WTC11 (cell line): Measurements from ENCODE around the gene ZEB2. TPM values are rescaled to one million over a fixed set of nuclear protein-coding genes. Genes with fewer than 3 reads are reported as not detected.

ENCODE experiments used
- ATAC-seq: fragments of 200-7000 bp; cut with Tn5 transposase; 2 replicates; pipeline ENCODE4 v1.10.0; 2021; ENCODE audit warnings: mild to moderate bottlenecking, moderate library complexity
- CTCF ChIA-PET: fragments of 300-600 bp; sonication (Branson Sonifier 250); formaldehyde crosslinking; loops from one replicate; lab custom pipeline; 2021; ENCODE audit warnings: antibody characterized with exemption; lab: Charles Lee
- POLR2A ChIA-PET: fragments of 350-600 bp; sonication (Branson Sonifier 250); formaldehyde crosslinking; loops from one replicate; lab custom pipeline; 2021; ENCODE audit warnings: antibody characterized with exemption; lab: Charles Lee
- DNase-seq: peaks from one replicate; pipeline ENCODE4 v3.0.0; 2021; ENCODE audit warnings: low spot score
- H3K27ac Mint-ChIP-seq: 2 replicates; pipeline ENCODE4 v1.8.0; 2021; ENCODE audit warnings: mixed read lengths
- H3K27me3 Mint-ChIP-seq: 2 replicates; pipeline ENCODE4 v1.8.0; 2021; ENCODE audit warnings: low read depth, mild to moderate bottlenecking, moderate library complexity, mixed read lengths
- H3K36me3 Mint-ChIP-seq: 2 replicates; pipeline ENCODE4 v1.8.0; 2021; ENCODE audit warnings: mixed read lengths
- H3K4me1 Mint-ChIP-seq: 2 replicates; pipeline ENCODE4 v1.8.0; 2022; ENCODE audit warnings: mixed read lengths
- H3K4me3 Mint-ChIP-seq: 2 replicates; pipeline ENCODE4 v1.8.0; 2021; ENCODE audit warnings: mild to moderate bottlenecking, moderate library complexity, mixed read lengths
- H3K9me3 Mint-ChIP-seq: 2 replicates; pipeline ENCODE4 v1.8.0; 2021; ENCODE audit warnings: mixed read lengths
- CDX4 ChIP-seq: fragments of 250-450 bp; sonication (Bioruptor Pico); IDR thresholded peaks from 2 replicates; pipeline ENCODE4 v1.9.0; 2021; ENCODE audit warnings: moderate library complexity, mild to moderate bottlenecking, inconsistent platforms, borderline replicate concordance
- E2F4 ChIP-seq: sonication (generic); formaldehyde crosslinking; IDR thresholded peaks from 2 replicates; pipeline ENCODE4 v1.8.1; 2022; ENCODE audit warnings: low read depth, mild to moderate bottlenecking, moderate library complexity, missing genetic modification reagents, borderline replicate concordance
- ELF4 ChIP-seq: sonication (generic); formaldehyde crosslinking; IDR thresholded peaks from 2 replicates; pipeline ENCODE4 v1.8.1; 2022; ENCODE audit warnings: low read depth, mild to moderate bottlenecking, moderate library complexity, missing genetic modification reagents
- EMX1 ChIP-seq: fragments of 250-450 bp; sonication (Bioruptor Pico); IDR thresholded peaks from 2 replicates; pipeline ENCODE4 v1.8.0; 2021; ENCODE audit warnings: mild to moderate bottlenecking
- JAZF1 ChIP-seq: fragments of 250-450 bp; sonication (Bioruptor Pico); IDR thresholded peaks from 2 replicates; pipeline ENCODE4 v1.9.0; 2021; ENCODE audit warnings: moderate library complexity, mild to moderate bottlenecking, inconsistent platforms
- MXD4 ChIP-seq: fragments of 250-450 bp; sonication (Bioruptor Pico); IDR thresholded peaks from 2 replicates; pipeline ENCODE4 v1.8.0; 2021; ENCODE audit warnings: mild to moderate bottlenecking, moderate library complexity, borderline replicate concordance
- NR1H2 ChIP-seq: sonication (generic); formaldehyde crosslinking; IDR thresholded peaks from 2 replicates; pipeline ENCODE4 v1.9.0; 2021; ENCODE audit warnings: mild to moderate bottlenecking, moderate library complexity, missing genetic modification reagents
- RORB ChIP-seq: fragments of 250-450 bp; sonication (Bioruptor Pico); IDR thresholded peaks from 2 replicates; pipeline ENCODE4 v1.9.0; 2021; ENCODE audit warnings: mild to moderate bottlenecking
- SP1 ChIP-seq: sonication (generic); formaldehyde crosslinking; conservative IDR thresholded peaks from 2 replicates; pipeline ENCODE4 v1.8.1; 2022; ENCODE audit warnings: missing genetic modification reagents
- STAT6 ChIP-seq: sonication (generic); formaldehyde crosslinking; conservative IDR thresholded peaks from 2 replicates; pipeline ENCODE4 v1.8.1; 2023; ENCODE audit warnings: mild to moderate bottlenecking, low read depth, missing genetic modification reagents, moderate library complexity
- USF1 ChIP-seq: sonication (generic); formaldehyde crosslinking; IDR thresholded peaks from 2 replicates; pipeline ENCODE4 v1.8.0; 2022; ENCODE audit warnings: mild to moderate bottlenecking, missing genetic modification reagents
- ZNF281 ChIP-seq: sonication (generic); formaldehyde crosslinking; IDR thresholded peaks from 2 replicates; pipeline ENCODE4 v1.8.0; 2023; ENCODE audit warnings: mild to moderate bottlenecking, missing genetic modification reagents
- ZNF532 ChIP-seq: fragments of 250-450 bp; sonication (Bioruptor Pico); IDR thresholded peaks from 2 replicates; pipeline ENCODE4 v1.9.0; 2021; ENCODE audit warnings: mild to moderate bottlenecking, borderline replicate concordance
- total RNA-seq: library from RNA; stranded (reverse); gene quantifications from 3 replicates; pipeline ENCODE4 v1.2.3, GENCODE V29; 2021

Gene ZEB2
- total RNA-seq, 1 experiment from 2014 or later, result 0.42 TPM

- TF ChIP-seq SP1 (no peak), ELF4 (CRISPR knock-in tag) (no peak), E2F4 (no peak), USF1 (CRISPR knock-in tag) (no peak)
- TF ChIP-seq, all 79 proteins: peak for 0
These were observed 39.6 kb downstream of the ZEB2 start (continued) for GRCh38 chr2:144480285-144480684.

GRCh38 chr2:144479659-144480058 is 40.3 kb downstream of the ZEB2 start:
- Mint-ChIP-seq H3K4me1 (peaks cover 56% of the 10 kb centered on the region), H3K9me3 (no peaks in the 10 kb centered on the region), H3K27me3 (peaks cover 6% of the 10 kb centered on the region), H3K36me3 (no peaks in the 10 kb centered on the region), H3K27ac (peak overlapping the region; percentile 92), H3K4me3 (peak overlapping the region; percentile 30; the same call in 1 of the 2 replicates)
- DNase-seq (peak; percentile 33), ATAC-seq (peak; percentile 33)
- no peak for TF ChIP-seq E2F4
- TF ChIP-seq ZNF281, result no peak
- TF ChIP-seq NR1H2 (CRISPR knock-in tag), result no peak
- no peak for TF ChIP-seq ZNF532 (CRISPR knock-in tag)
- TF ChIP-seq RORB (CRISPR knock-in tag), result no peak
- TF ChIP-seq JAZF1 (CRISPR knock-in tag), result no peak
- TF ChIP-seq CDX4 (CRISPR knock-in tag), result no peak
- TF ChIP-seq MXD4 (CRISPR knock-in tag), result no peak
- TF ChIP-seq STAT6 (CRISPR knock-in tag), result no peak
- no peak for TF ChIP-seq EMX1
- ChIA-PET POLR2A (interaction anchor here (0.7 to 1.2 kb wide), 2 partner anchors 8 to 791 kb away, joined by 3 to 5 read pairs; no protein-coding TSS in a partner anchor), CTCF (interaction anchor here (1.7 to 3.2 kb wide), 2 partner anchors 28 to 30 kb away, joined by 6 to 11 read pairs; no protein-coding TSS in a partner anchor)
